WI38 (cell line): ENCODE data around the gene FAM162A.
A peak's percentile ranks its signal among the peaks of the same experiment; 100 is the strongest.

Experiments
- H3K4me3 ChIP-seq: 2 replicates; pipeline ENCODE4 v1.5.1; 2011; ENCODE audit warnings: low read depth, mild to moderate bottlenecking, control low read depth, low read length
- CTCF ChIP-seq: IDR thresholded peaks from 2 replicates; pipeline ENCODE4 v1.5.1; 2012; ENCODE audit warnings: low read depth, mild to moderate bottlenecking, control low read depth, low read length

FAM162A gene

GRCh38 chr3:122383771-122384697, at the start of gene FAM162A:
TSS of gene FAM162A (plus strand) at chr3:122384182. CDS start at chr3:122384266, 84 bp downstream.
- H3K4me3 ChIP-seq, result peak within 1 kb of the TSS; percentile 96
- peak; percentile 45 for TF ChIP-seq CTCF

- no peak overlapping the region for H3K4me3 ChIP-seq
- no peak for TF ChIP-seq CTCF
Observed at GRCh38 chr3:122342803-122343202, 41.2 kb upstream of the FAM162A start.

- H3K4me3 ChIP-seq, result no peak overlapping the region
- TF ChIP-seq CTCF, result no peak
Observed at GRCh38 chr3:122343654-122344053, 40.3 kb upstream of the FAM162A start.

GRCh38 chr3:122349171-122349570, 34.8 kb upstream of the FAM162A start:
- H3K4me3 ChIP-seq, result no peak overlapping the region
- no peak for TF ChIP-seq CTCF

GRCh38 chr3:122350814-122351418, 33.1 kb upstream of the FAM162A start:
- TF ChIP-seq CTCF, result no peak
- no peak overlapping the region for H3K4me3 ChIP-seq

GRCh38 chr3:122351612-122352011, 32.4 kb upstream of the FAM162A start:
- H3K4me3 ChIP-seq, result no peak overlapping the region
- TF ChIP-seq CTCF, result no peak

- no peak for TF ChIP-seq CTCF
- H3K4me3 ChIP-seq, result no peak overlapping the region
Observed at GRCh38 chr3:122353215-122353614, 30.8 kb upstream of the FAM162A start.
